Panc1 (cell line): ENCODE data around the gene IMPG1. TPM values are rescaled to one million over a fixed set of nuclear protein-coding genes. Genes with fewer than 3 reads are reported as not detected.

ENCODE experiments used
- ATAC-seq: fragments of 200-7000 bp; cut with Tn5 transposase; 2 replicates; pipeline ENCODE4 v1.9.1; 2020; ENCODE audit warnings: mild to moderate bottlenecking, moderate library complexity
- BruUV-seq: library from RNA; stranded (reverse); fragments of 400-500 nt; replicated peaks from 2 replicates; lab custom pipeline; 2021; lab: Mats Ljungman, UMichigan
- CTCF ChIA-PET: fragments of 300-600 bp; sonication (Branson Sonifier 250); formaldehyde crosslinking; loops from one replicate; lab custom pipeline; 2022; ENCODE audit warnings: antibody characterized with exemption; lab: Charles Lee
- POLR2A ChIA-PET: fragments of 300-600 bp; sonication (Branson Sonifier 250); formaldehyde crosslinking; loops from one replicate; lab custom pipeline; 2022; ENCODE audit warnings: antibody characterized with exemption; lab: Charles Lee
- DNase-seq: peaks from one replicate; pipeline ENCODE4 v3.0.0-alpha.2; 2010; ENCODE audit warnings: low read depth, low spot score
- H3K27ac ChIP-seq: 2 replicates; pipeline ENCODE4 v1.5.1; 2011; ENCODE audit warnings: mild to moderate bottlenecking, low read length, inconsistent platforms
- H3K27me3 ChIP-seq: fragments of 200-500 bp; sonication (Bioruptor generic); 2 replicates; pipeline ENCODE4 v1.6.0; 2014; ENCODE audit warnings: low read length, inconsistent platforms; ENCODE audit not compliant: control insufficient read depth, insufficient read depth
- H3K36me3 ChIP-seq: fragments of 200-500 bp; sonication (Bioruptor generic); 2 replicates; pipeline ENCODE4 v1.5.1; 2014; ENCODE audit warnings: inconsistent platforms, mild to moderate bottlenecking, low read length, moderate library complexity; ENCODE audit not compliant: control insufficient read depth, insufficient read depth
- H3K4me1 ChIP-seq: 2 replicates; pipeline ENCODE4 v1.5.1; 2011; ENCODE audit warnings: inconsistent platforms, mild to moderate bottlenecking, low read length, moderate library complexity; ENCODE audit not compliant: control insufficient read depth, insufficient read depth
- H3K4me3 ChIP-seq, 2 experiments: 2 replicates each; pipeline ENCODE4 v1.5.1; 2011 to 2012; ENCODE audit warnings: low read depth in 2 of 2, low read length in 2 of 2, mild to moderate bottlenecking in 2 of 2, inconsistent platforms in 1 of 2, moderate library complexity in 1 of 2
- H3K9me3 ChIP-seq: fragments of 200-500 bp; sonication (Bioruptor generic); 2 replicates; pipeline ENCODE4 v1.5.1; 2014; ENCODE audit warnings: low read depth, mild to moderate bottlenecking, inconsistent platforms, low read length, moderate library complexity; ENCODE audit not compliant: control insufficient read depth, insufficient read depth
- POLR2AphosphoS5 ChIP-seq: IDR thresholded peaks from 2 replicates; pipeline ENCODE4 v1.6.1; 2012; ENCODE audit warnings: mild to moderate bottlenecking, low read depth, low read length, moderate library complexity
- SIN3A ChIP-seq: IDR thresholded peaks from 2 replicates; pipeline ENCODE4 v1.6.1; 2012; ENCODE audit warnings: low read depth, mild to moderate bottlenecking, low read length, moderate library complexity, borderline replicate concordance; ENCODE audit not compliant: insufficient read depth
- TCF7L2 ChIP-seq: IDR thresholded peaks from 2 replicates; pipeline ENCODE4 v1.6.1; 2011; ENCODE audit warnings: mild to moderate bottlenecking, low read depth, low read length, inconsistent platforms
- in situ Hi-C: cut with HindIII; loops from 2 replicates; pipeline ENCODE4 v1.10.0; 2016; ENCODE audit warnings: low sequenced_read_pairs, low pct_unique_long_range_greater_than_20kb
- intact Hi-C: fragments of 100-400 bp; cut with micrococcal nuclease; formaldehyde crosslinking; loops from one replicate; pipeline ENCODE4 v1.10.0; 2022; ENCODE audit not compliant: unreplicated experiment
- total RNA-seq: library from RNA; stranded (reverse); gene quantifications from one replicate; pipeline ENCODE4 v1.2.1, GENCODE V29; 2021; ENCODE audit not compliant: unreplicated experiment
- TF ChIP-seq, protein P1 (sequence below): fragments of 450-650 bp; IDR thresholded peaks from 2 replicates; pipeline ENCODE4 v1.5.1; 2017; ENCODE audit warnings: mild to moderate bottlenecking
- TF ChIP-seq, protein P2 (sequence below), 2 experiments: IDR thresholded peaks; 2 replicates each; pipeline ENCODE4 v1.6.1; 2011 to 2012; ENCODE audit warnings: low read depth in 2 of 2, control low read depth in 1 of 2, low read length in 1 of 2, mild to moderate bottlenecking in 1 of 2, moderate library complexity in 1 of 2; ENCODE audit not compliant: insufficient read depth in 1 of 2

Gene IMPG1
- total RNA-seq, 1 experiment from 2014 or later: not detected

DNA sequence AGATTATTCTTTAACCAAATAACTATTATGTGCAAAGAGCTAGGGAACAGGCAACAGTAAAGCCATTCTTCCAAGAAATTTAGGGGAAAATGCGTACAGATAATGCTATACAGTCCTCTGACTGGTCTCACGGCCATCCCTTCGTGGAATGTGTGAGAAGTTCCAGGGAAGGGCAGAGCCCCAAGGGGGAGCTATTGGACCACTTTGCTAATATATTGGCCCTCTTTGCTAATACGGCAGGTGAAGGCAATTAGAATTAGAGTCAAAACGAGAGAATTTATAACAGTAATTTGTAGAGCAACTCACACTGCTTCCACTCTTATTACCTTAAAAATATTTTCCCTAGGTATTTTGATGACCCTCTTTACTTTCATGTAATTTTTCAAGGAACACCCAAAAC, 140.4 kb downstream of the IMPG1 start:
- ATAC-seq: 0 out of 2 replicates have a peak, but pooled peaks have one; percentile 58
- H3K36me3 ChIP-seq: no peaks in the 10 kb centered on the region
- no peaks in the 10 kb centered on the region for H3K9me3 ChIP-seq
- no peaks in the 10 kb centered on the region for H3K27me3 ChIP-seq
- TF ChIP-seq TCF7L2 (no peak), SIN3A (no peak)
- TF ChIP-seq, protein P1, sequence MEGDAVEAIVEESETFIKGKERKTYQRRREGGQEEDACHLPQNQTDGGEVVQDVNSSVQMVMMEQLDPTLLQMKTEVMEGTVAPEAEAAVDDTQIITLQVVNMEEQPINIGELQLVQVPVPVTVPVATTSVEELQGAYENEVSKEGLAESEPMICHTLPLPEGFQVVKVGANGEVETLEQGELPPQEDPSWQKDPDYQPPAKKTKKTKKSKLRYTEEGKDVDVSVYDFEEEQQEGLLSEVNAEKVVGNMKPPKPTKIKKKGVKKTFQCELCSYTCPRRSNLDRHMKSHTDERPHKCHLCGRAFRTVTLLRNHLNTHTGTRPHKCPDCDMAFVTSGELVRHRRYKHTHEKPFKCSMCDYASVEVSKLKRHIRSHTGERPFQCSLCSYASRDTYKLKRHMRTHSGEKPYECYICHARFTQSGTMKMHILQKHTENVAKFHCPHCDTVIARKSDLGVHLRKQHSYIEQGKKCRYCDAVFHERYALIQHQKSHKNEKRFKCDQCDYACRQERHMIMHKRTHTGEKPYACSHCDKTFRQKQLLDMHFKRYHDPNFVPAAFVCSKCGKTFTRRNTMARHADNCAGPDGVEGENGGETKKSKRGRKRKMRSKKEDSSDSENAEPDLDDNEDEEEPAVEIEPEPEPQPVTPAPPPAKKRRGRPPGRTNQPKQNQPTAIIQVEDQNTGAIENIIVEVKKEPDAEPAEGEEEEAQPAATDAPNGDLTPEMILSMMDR: peak; percentile 79
- intact Hi-C loops (no loop called here), in situ Hi-C loops (no loop called here)
- ChIA-PET CTCF (no interaction called here), POLR2A (no interaction called here)
- no peak overlapping the region for H3K27ac ChIP-seq
- no TSS peak for BruUV-seq
- no peak overlapping the region for H3K4me3 ChIP-seq
- DNase-seq: no peak
- no peaks in the 10 kb centered on the region; the same call in 1 of the 2 replicates for H3K4me1 ChIP-seq

DNA sequence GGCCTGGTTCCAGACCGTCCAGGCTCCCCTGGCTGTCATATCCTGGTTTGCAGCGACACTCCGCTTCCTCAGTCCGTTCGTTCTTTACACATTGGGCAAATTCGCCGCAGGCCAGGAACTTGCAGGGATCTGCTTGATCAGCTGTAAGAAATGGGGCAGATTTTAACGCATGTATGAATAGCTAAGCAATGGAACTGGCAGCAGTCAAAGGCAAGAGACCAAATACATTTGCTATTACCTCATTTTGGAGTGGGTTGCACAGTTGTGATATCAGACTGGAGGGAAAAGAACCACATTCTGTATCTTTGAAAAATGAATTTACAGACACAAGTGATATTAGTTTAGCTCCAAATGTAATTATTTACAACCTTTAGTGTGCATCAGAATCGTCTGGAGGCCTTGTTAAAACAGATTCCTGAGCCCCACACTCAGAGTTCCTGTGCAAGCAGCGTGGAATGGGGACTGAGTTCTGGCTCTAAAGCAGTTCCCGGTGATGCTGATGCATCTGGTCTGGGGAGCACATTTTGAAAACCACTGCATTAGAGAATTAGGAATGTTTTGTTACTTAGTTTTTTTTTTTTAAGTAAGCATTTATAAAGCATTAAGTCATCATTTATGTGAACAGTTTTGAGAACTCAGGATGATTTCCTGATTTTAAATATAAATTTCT, 141.3 kb downstream of the IMPG1 start:
- no TSS peak for BruUV-seq
- H3K36me3 ChIP-seq: no peaks in the 10 kb centered on the region
- intact Hi-C loops (no loop called here), in situ Hi-C loops (no loop called here)
- ChIA-PET CTCF (interaction anchor here (0.6 kb wide), 1 partner anchor 240 kb away, joined by 4 read pairs; no protein-coding TSS in a partner anchor), POLR2A (interaction anchor here (0.6 kb wide), 1 partner anchor 731 kb away, joined by 3 read pairs; no protein-coding TSS in a partner anchor)
- no peak overlapping the region for H3K27ac ChIP-seq
- no peak for ATAC-seq
- TF ChIP-seq TCF7L2: no peak
- TF ChIP-seq, protein P1: no peak
- TF ChIP-seq SIN3A: no peak
- TF ChIP-seq, protein P2, sequence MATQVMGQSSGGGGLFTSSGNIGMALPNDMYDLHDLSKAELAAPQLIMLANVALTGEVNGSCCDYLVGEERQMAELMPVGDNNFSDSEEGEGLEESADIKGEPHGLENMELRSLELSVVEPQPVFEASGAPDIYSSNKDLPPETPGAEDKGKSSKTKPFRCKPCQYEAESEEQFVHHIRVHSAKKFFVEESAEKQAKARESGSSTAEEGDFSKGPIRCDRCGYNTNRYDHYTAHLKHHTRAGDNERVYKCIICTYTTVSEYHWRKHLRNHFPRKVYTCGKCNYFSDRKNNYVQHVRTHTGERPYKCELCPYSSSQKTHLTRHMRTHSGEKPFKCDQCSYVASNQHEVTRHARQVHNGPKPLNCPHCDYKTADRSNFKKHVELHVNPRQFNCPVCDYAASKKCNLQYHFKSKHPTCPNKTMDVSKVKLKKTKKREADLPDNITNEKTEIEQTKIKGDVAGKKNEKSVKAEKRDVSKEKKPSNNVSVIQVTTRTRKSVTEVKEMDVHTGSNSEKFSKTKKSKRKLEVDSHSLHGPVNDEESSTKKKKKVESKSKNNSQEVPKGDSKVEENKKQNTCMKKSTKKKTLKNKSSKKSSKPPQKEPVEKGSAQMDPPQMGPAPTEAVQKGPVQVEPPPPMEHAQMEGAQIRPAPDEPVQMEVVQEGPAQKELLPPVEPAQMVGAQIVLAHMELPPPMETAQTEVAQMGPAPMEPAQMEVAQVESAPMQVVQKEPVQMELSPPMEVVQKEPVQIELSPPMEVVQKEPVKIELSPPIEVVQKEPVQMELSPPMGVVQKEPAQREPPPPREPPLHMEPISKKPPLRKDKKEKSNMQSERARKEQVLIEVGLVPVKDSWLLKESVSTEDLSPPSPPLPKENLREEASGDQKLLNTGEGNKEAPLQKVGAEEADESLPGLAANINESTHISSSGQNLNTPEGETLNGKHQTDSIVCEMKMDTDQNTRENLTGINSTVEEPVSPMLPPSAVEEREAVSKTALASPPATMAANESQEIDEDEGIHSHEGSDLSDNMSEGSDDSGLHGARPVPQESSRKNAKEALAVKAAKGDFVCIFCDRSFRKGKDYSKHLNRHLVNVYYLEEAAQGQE (IDR thresholded peaks at IDR 0.05; ENCODE audit: insufficient read depth in 1 of 2, low read depth in 2 of 2, low read length in 1 of 2): no peak
- no peak for TF ChIP-seq POLR2AphosphoS5
- no peaks in the 10 kb centered on the region for H3K27me3 ChIP-seq
- H3K9me3 ChIP-seq: no peaks in the 10 kb centered on the region
- H3K4me1 ChIP-seq: no peaks in the 10 kb centered on the region; the same call in 1 of the 2 replicates
- H3K4me3 ChIP-seq: no peak overlapping the region
- no peak for DNase-seq
